ENCODE measurements around the gene DLX2. TPM values are rescaled to one million over a fixed set of nuclear protein-coding genes. Genes with fewer than 3 reads are reported as not detected.

DLX2 gene
- total and polyA plus RNA-seq, 2 experiments from 2014 or later = 0.37 to 1.2 TPM

DNA sequence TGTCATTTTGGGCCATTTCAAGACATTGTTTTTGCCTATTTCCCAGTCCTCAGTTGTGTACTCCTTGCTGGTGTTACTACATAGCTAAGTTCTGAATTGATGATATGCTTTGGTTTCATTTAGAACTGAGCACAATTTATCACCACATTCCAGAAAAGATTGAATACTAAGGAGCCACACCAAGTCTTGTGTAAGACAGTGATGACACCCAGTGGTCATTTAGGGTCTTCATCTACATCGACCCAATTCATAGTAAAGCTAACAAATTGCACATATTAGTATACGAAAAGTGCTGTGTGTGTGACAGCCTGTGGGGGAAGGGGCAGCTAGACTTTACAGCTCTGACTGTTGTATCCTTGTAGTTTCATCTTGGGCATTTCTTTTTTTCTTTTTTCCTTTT, 10.9 kb upstream of the DLX2 start:
- TF ChIP-seq, protein P1, sequence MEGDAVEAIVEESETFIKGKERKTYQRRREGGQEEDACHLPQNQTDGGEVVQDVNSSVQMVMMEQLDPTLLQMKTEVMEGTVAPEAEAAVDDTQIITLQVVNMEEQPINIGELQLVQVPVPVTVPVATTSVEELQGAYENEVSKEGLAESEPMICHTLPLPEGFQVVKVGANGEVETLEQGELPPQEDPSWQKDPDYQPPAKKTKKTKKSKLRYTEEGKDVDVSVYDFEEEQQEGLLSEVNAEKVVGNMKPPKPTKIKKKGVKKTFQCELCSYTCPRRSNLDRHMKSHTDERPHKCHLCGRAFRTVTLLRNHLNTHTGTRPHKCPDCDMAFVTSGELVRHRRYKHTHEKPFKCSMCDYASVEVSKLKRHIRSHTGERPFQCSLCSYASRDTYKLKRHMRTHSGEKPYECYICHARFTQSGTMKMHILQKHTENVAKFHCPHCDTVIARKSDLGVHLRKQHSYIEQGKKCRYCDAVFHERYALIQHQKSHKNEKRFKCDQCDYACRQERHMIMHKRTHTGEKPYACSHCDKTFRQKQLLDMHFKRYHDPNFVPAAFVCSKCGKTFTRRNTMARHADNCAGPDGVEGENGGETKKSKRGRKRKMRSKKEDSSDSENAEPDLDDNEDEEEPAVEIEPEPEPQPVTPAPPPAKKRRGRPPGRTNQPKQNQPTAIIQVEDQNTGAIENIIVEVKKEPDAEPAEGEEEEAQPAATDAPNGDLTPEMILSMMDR (IDR thresholded peaks at IDR 0.05; ENCODE audit: poor library complexity) = peak; percentile 48
- TF ChIP-seq EZH2phosphoT487 (IDR thresholded peaks at IDR 0.05; ENCODE audit: low read depth, severe bottlenecking, unreplicated experiment) = no peak
- Histone ChIP-seq H4K20me1 (ENCODE audit: insufficient read depth, poor library complexity, severe bottlenecking) (no peaks in the 10 kb centered on the region), H3K27ac (no peak overlapping the region), H3K79me2 (no peaks in the 10 kb centered on the region), H3K4me3 (no peak overlapping the region), H3K9me2 (replicated peaks; ENCODE audit: insufficient read depth) (no peaks in the 10 kb centered on the region), H3K9me3 (ENCODE audit: low read depth) (no peaks in the 10 kb centered on the region), H3K36me3 (replicated peaks; ENCODE audit: insufficient read depth, low read depth) (no peaks in the 10 kb centered on the region), H2AFZ (no peak overlapping the region), H3K4me1 (ENCODE audit: insufficient read depth) (no peaks in the 10 kb centered on the region), H3K4me2 (no peak overlapping the region), H3K27me3 (peaks cover 22% of the 10 kb centered on the region)
- no peak for DNase-seq (ENCODE audit: low spot score)
- WGBS (ENCODE audit: low lambda C conversion rate, missing lambda C conversion rate) = 23% methylated on average over 2 of the region's 2 CpGs

- no peaks in the 10 kb centered on the region for H3K36me3 ChIP-seq (replicated peaks; ENCODE audit: insufficient read depth, low read depth)
- H3K27ac ChIP-seq = no peak overlapping the region
- no peak for DNase-seq (ENCODE audit: low spot score)
- H4K20me1 ChIP-seq (ENCODE audit: insufficient read depth, poor library complexity, severe bottlenecking) = no peaks in the 10 kb centered on the region
- H3K9me3 ChIP-seq (ENCODE audit: low read depth) = no peaks in the 10 kb centered on the region
- peaks cover 10% of the 10 kb centered on the region for H3K4me1 ChIP-seq (ENCODE audit: insufficient read depth)
- TF ChIP-seq, protein P1 (IDR thresholded peaks at IDR 0.05; ENCODE audit: poor library complexity) = no peak
- no peak overlapping the region for H3K4me2 ChIP-seq
- 62% methylated on average over 31 of the region's 31 CpGs for WGBS (ENCODE audit: low lambda C conversion rate, missing lambda C conversion rate)
- no peaks in the 10 kb centered on the region for H3K79me2 ChIP-seq
- no peaks in the 10 kb centered on the region for H3K9me2 ChIP-seq (replicated peaks; ENCODE audit: insufficient read depth)
- peaks cover 50% of the 10 kb centered on the region for H3K27me3 ChIP-seq
- no peak overlapping the region for H3K4me3 ChIP-seq
- no peak overlapping the region for H2AFZ ChIP-seq
These were observed 7.5 kb upstream of the DLX2 start for GRCh38 chr2:172109988-172110811.

DNA sequence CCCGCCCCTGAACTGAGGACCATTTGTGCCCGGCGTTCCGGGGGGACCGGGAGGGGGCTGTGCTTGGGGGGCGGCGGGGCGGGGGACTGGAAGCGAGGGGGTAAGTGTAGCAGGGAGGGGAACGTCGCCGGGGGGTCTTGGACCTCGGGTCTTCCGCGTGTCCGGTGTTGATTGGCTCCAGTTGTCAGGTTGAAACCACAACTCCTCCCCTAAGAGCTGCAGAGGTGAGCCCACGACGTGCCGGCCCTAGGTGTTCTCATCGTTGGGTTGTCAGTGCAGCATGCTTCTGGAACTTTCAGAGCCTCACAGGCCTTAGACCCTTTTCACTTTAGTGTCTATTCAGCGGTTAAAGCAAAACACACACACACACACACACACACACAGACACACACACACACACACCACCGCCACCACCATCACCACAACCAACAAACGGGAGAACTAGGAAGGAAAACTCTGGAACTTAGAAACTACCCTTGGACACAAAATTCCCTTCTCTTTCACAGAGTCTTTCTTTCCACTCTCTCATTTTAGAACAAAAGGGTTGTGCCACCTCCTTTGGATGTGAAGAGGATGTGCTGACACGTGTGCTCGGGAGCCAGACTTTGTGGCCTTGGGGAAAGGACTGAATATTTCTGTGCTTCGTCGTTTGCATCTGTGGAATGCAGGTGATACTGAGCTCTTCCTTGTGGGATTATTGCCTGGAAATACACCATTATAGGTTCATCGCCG, 6.7 kb upstream of the DLX2 start:
- no peak overlapping the region for H2AFZ ChIP-seq
- no peak overlapping the region for H3K4me3 ChIP-seq
- H3K27me3 ChIP-seq = peaks cover 57% of the 10 kb centered on the region
- no peaks in the 10 kb centered on the region for H3K79me2 ChIP-seq
- H4K20me1 ChIP-seq (ENCODE audit: insufficient read depth, poor library complexity, severe bottlenecking) = no peaks in the 10 kb centered on the region
- no peak overlapping the region for H3K27ac ChIP-seq
- H3K9me2 ChIP-seq (replicated peaks; ENCODE audit: insufficient read depth) = no peaks in the 10 kb centered on the region
- no peaks in the 10 kb centered on the region for H3K36me3 ChIP-seq (replicated peaks; ENCODE audit: insufficient read depth, low read depth)
- 49% methylated on average over 24 of the region's 29 CpGs for WGBS (ENCODE audit: low lambda C conversion rate, missing lambda C conversion rate)
- H3K4me1 ChIP-seq (ENCODE audit: insufficient read depth) = peaks cover 10% of the 10 kb centered on the region
- no peak for TF ChIP-seq EZH2phosphoT487 (IDR thresholded peaks at IDR 0.05; ENCODE audit: low read depth, severe bottlenecking, unreplicated experiment)
- TF ChIP-seq, protein P1 (IDR thresholded peaks at IDR 0.05; ENCODE audit: poor library complexity) = no peak
- TF ChIP-seq EZH2 (IDR thresholded peaks at IDR 0.05; ENCODE audit: borderline replicate concordance) = no peak
- no peak for DNase-seq (ENCODE audit: low spot score)
- no peaks in the 10 kb centered on the region for H3K9me3 ChIP-seq (ENCODE audit: low read depth)
- no peak overlapping the region for H3K4me2 ChIP-seq
